H1 (cell line): Measurements from ENCODE around the gene DHH. TPM values are rescaled to one million over a fixed set of nuclear protein-coding genes. Genes with fewer than 3 reads are reported as not detected.

ENCODE experiments used
- CTCF ChIA-PET: fragments of 300-600 bp; sonication (Branson Sonifier 250); formaldehyde crosslinking; loops from one replicate; lab custom pipeline; 2021; ENCODE audit not compliant: partially characterized antibody; lab: Charles Lee
- POLR2A ChIA-PET: fragments of 300-600 bp; sonication (Branson Sonifier 250); formaldehyde crosslinking; loops from one replicate; lab custom pipeline; 2021; ENCODE audit warnings: inconsistent platforms; ENCODE audit not compliant: partially characterized antibody; lab: Charles Lee
- DNase-seq, 2 experiments: peaks; one replicate each; pipeline versions ENCODE4 v3.0.0 to v3.0.0-alpha.2; 2010 to 2022; ENCODE audit warnings: low spot score in 2 of 2, low read depth in 1 of 2, mixed read lengths in 1 of 2
- FAIRE-seq: peaks from 2 replicates; lab custom pipeline; 2011; peaks lifted over from hg19 to GRCh38; lab: Jason Lieb, UNC
- H2AFZ ChIP-seq: 2 replicates; pipeline ENCODE4 v1.8.1; 2012; ENCODE audit warnings: low read length, inconsistent platforms
- H2AK5ac ChIP-seq: 2 replicates; pipeline ENCODE4 v1.6.1; 2013; ENCODE audit warnings: low read depth, low read length
- H2BK120ac ChIP-seq: replicated peaks from 2 replicates; pipeline ENCODE3; 2013; ENCODE audit warnings: low read depth, low read length, inconsistent platforms
- H2BK12ac ChIP-seq: 2 replicates; pipeline ENCODE4 v1.6.1; 2013; ENCODE audit warnings: low read depth, low read length
- H2BK15ac ChIP-seq: 2 replicates; pipeline ENCODE4 v1.6.1; 2013; ENCODE audit warnings: low read length
- H2BK20ac ChIP-seq: 2 replicates; pipeline ENCODE4 v1.6.1; 2013; ENCODE audit warnings: low read length
- H2BK5ac ChIP-seq: 2 replicates; pipeline ENCODE4 v1.6.1; 2013; ENCODE audit warnings: low read depth, low read length
- H3K14ac ChIP-seq: 2 replicates; pipeline ENCODE4 v1.6.1; 2013; ENCODE audit warnings: inconsistent platforms; ENCODE audit not compliant: insufficient read length
- H3K18ac ChIP-seq: 2 replicates; pipeline ENCODE4 v1.6.1; 2013; ENCODE audit warnings: low read length; ENCODE audit errors: extremely low read depth
- H3K23ac ChIP-seq: 2 replicates; pipeline ENCODE4 v1.6.1; 2013; ENCODE audit warnings: inconsistent platforms; ENCODE audit not compliant: insufficient read length
- H3K23me2 ChIP-seq: 2 replicates; pipeline ENCODE4 v1.6.1; 2013; ENCODE audit warnings: low read depth, low read length
- H3K27ac ChIP-seq: 2 replicates; pipeline ENCODE4 v1.6.1; 2011; ENCODE audit warnings: low read depth, low read length, inconsistent platforms
- H3K27me3 ChIP-seq, 4 experiments: replicated peaks in 1 of 4; 1 replicate in 1 of 4; 2 replicates in 3 of 4; pipeline versions ENCODE4 v1.6.1 to v1.8.1; 2011 to 2013; ENCODE audit warnings: low read length in 3 of 4, mild to moderate bottlenecking in 3 of 4, inconsistent platforms in 2 of 4, mixed read lengths in 2 of 4, moderate library complexity in 1 of 4; ENCODE audit not compliant: control insufficient read depth in 3 of 4, insufficient read depth in 3 of 4; ENCODE audit errors: extremely low read depth in 1 of 4
- H3K36me3 ChIP-seq, 4 experiments: 2 replicates each; pipeline versions ENCODE4 v1.6.1 to v1.8.1; 2011 to 2013; ENCODE audit warnings: mild to moderate bottlenecking in 4 of 4, low read length in 3 of 4, moderate library complexity in 2 of 4, control low read depth in 1 of 4, inconsistent platforms in 1 of 4; ENCODE audit not compliant: insufficient read depth in 4 of 4, control insufficient read depth in 2 of 4
- H3K4ac ChIP-seq: replicated peaks from 2 replicates; pipeline ENCODE3; 2013; ENCODE audit warnings: low read length, low read depth, mixed read lengths, inconsistent platforms; ENCODE audit not compliant: insufficient read length
- H3K4me1 ChIP-seq, 4 experiments: replicated peaks in 1 of 4; 1 replicate in 1 of 4; 2 replicates in 3 of 4; pipeline versions ENCODE4 v1.6.1 to v1.8.1; 2011 to 2013; ENCODE audit warnings: low read length in 3 of 4, inconsistent platforms in 2 of 4, mixed read lengths in 1 of 4; ENCODE audit not compliant: insufficient read depth in 4 of 4, control insufficient read depth in 3 of 4
- H3K4me2 ChIP-seq, 2 experiments: 2 replicates each; pipeline versions ENCODE4 v1.6.1 to v1.8.1; 2011 to 2013; ENCODE audit warnings: low read depth in 2 of 2, low read length in 2 of 2, control low read depth in 1 of 2, inconsistent platforms in 1 of 2, mild to moderate bottlenecking in 1 of 2; ENCODE audit not compliant: insufficient read depth in 1 of 2
- H3K4me3 ChIP-seq, 4 experiments: fragments of 200-600, 300-600 bp in 1 of 4; sonication (generic), shearing (Covaris generic), sonication (Bioruptor Twin) in 1 of 4; 2 replicates each; pipeline versions ENCODE4 v1.5.1 to v1.8.1; 2011 to 2016; ENCODE audit warnings: low read length in 4 of 4, low read depth in 3 of 4, control low read depth in 2 of 4, inconsistent platforms in 2 of 4, mild to moderate bottlenecking in 2 of 4, mixed read lengths in 1 of 4, moderate library complexity in 1 of 4; ENCODE audit not compliant: insufficient read depth in 2 of 4; ENCODE audit errors: extremely low read depth in 1 of 4
- H3K56ac ChIP-seq: replicated peaks from 2 replicates; pipeline ENCODE3; 2013; ENCODE audit warnings: low read depth, mild to moderate bottlenecking, mixed read lengths, low read length, inconsistent platforms; ENCODE audit not compliant: insufficient read length
- H3K79me1 ChIP-seq: 2 replicates; pipeline ENCODE4 v1.6.1; 2013; ENCODE audit warnings: low read depth, low read length, control low read depth
- H3K79me2 ChIP-seq, 2 experiments: 2 replicates each; pipeline versions ENCODE4 v1.6.1 to v1.8.1; 2012 to 2013; ENCODE audit warnings: low read length in 2 of 2, mild to moderate bottlenecking in 2 of 2, inconsistent platforms in 1 of 2; ENCODE audit not compliant: insufficient read depth in 2 of 2, control insufficient read depth in 1 of 2
- H3K9ac ChIP-seq, 4 experiments: replicated peaks in 1 of 4; 1 replicate in 1 of 4; 2 replicates in 3 of 4; pipeline versions ENCODE4 v1.6.1 to v1.8.1; 2011 to 2013; ENCODE audit warnings: low read depth in 3 of 4, low read length in 3 of 4, control low read depth in 2 of 4, mild to moderate bottlenecking in 2 of 4, moderate library complexity in 2 of 4, inconsistent platforms in 1 of 4; ENCODE audit errors: extremely low read depth in 1 of 4
- H3K9me3 ChIP-seq, 2 experiments: 2 replicates each; pipeline versions ENCODE4 v1.6.1 to v1.8.1; 2012 to 2013; ENCODE audit warnings: mild to moderate bottlenecking in 2 of 2, moderate library complexity in 2 of 2, control low read depth in 1 of 2, inconsistent platforms in 1 of 2, low read depth in 1 of 2, low read length in 1 of 2, mixed read lengths in 1 of 2; ENCODE audit not compliant: insufficient read depth in 2 of 2
- H4K20me1 ChIP-seq, 2 experiments: replicated peaks in 1 of 2; 2 replicates each; pipeline versions ENCODE3 to v1.8.1; 2011 to 2013; ENCODE audit warnings: inconsistent platforms in 2 of 2, low read length in 2 of 2, mild to moderate bottlenecking in 1 of 2; ENCODE audit not compliant: insufficient read depth in 2 of 2, control insufficient read depth in 1 of 2
- H4K5ac ChIP-seq: 2 replicates; pipeline ENCODE4 v1.6.1; 2013; ENCODE audit warnings: low read length, low read depth, mixed read lengths, inconsistent platforms; ENCODE audit not compliant: insufficient read length
- H4K8ac ChIP-seq: 2 replicates; pipeline ENCODE4 v1.8.0; 2013; ENCODE audit warnings: mild to moderate bottlenecking, moderate library complexity, low read length, inconsistent platforms; ENCODE audit not compliant: insufficient read depth; ENCODE audit errors: extremely low read depth
- H4K91ac ChIP-seq: replicated peaks from 2 replicates; pipeline ENCODE3; 2013; ENCODE audit warnings: low read length, mixed read lengths, inconsistent platforms; ENCODE audit not compliant: insufficient read length
- BACH1 ChIP-seq: IDR thresholded peaks from 2 replicates; pipeline ENCODE4 v1.6.1; 2012; ENCODE audit warnings: low read length, improper control_type of control experiment
- CBX5 ChIP-seq: fragments of 300-800, 300-1000 bp; sonication (generic); IDR thresholded peaks from 2 replicates; pipeline ENCODE4 v1.7.1; 2016; ENCODE audit warnings: antibody characterized with exemption, low read length, low read depth
- CHD1 ChIP-seq: IDR thresholded peaks from 2 replicates; pipeline ENCODE4 v1.6.1; 2012; ENCODE audit warnings: low read depth, low read length, improper control_type of control experiment
- CTBP2 ChIP-seq: IDR thresholded peaks from 2 replicates; pipeline ENCODE4 v1.7.0; 2011; ENCODE audit warnings: borderline replicate concordance, mild to moderate bottlenecking, moderate library complexity, mixed read lengths, low read length; ENCODE audit not compliant: insufficient read depth, insufficient read length
- KDM5A ChIP-seq: fragments of 200-600 bp; IDR thresholded peaks from 2 replicates; pipeline ENCODE4 v1.7.1; 2012; ENCODE audit warnings: mild to moderate bottlenecking, low read length, inconsistent platforms, mixed read lengths
- SP4 ChIP-seq: IDR thresholded peaks from 2 replicates; pipeline ENCODE4 v1.6.1; 2012; ENCODE audit warnings: low read length, inconsistent platforms
- SUZ12 ChIP-seq: fragments of 200-600 bp; sonication (generic); IDR thresholded peaks from 2 replicates; pipeline ENCODE4 v1.6.1; 2012; ENCODE audit warnings: mild to moderate bottlenecking, inconsistent platforms, low read length, moderate library complexity, mixed read lengths
- TAF7 ChIP-seq: optimal IDR thresholded peaks from 2 replicates; pipeline ENCODE3; 2011; ENCODE audit warnings: low read depth, mild to moderate bottlenecking, inconsistent platforms, low read length, moderate library complexity, borderline replicate concordance
- TEAD4 ChIP-seq: IDR thresholded peaks from 2 replicates; pipeline ENCODE4 v1.6.1; 2012; ENCODE audit warnings: low read depth, low read length, inconsistent platforms, mixed read lengths
- USF2 ChIP-seq: IDR thresholded peaks from 2 replicates; pipeline ENCODE4 v1.6.1; 2011; ENCODE audit warnings: low read length, improper control_type of control experiment
- WGBS, 2 experiments: shearing (Covaris generic) in 1 of 2; methylation state at CpG; one replicate each; pipeline versions ENCODE4 v1.1.6 to v1.1.7; 2013 to 2015; ENCODE audit warnings: low lambda C conversion rate in 2 of 2, mixed read lengths in 2 of 2, inconsistent platforms in 1 of 2, low coverage in 1 of 2, missing lambda C conversion rate in 1 of 2; ENCODE audit not compliant: insufficient replicate concordance in 2 of 2, insufficient coverage in 1 of 2, insufficient read length in 1 of 2; ENCODE audit errors: extremely low coverage in 1 of 2, missing lambda C conversion rate in 1 of 2; 5-methylcytosine and 5-hydroxymethylcytosine counted together
- polyA plus RNA-seq, 7 experiments: library from polyadenylated mRNA; depleted of rRNA in 3 of 7; stranded (reverse) in 5 of 7; unstranded in 2 of 7; fragments of >200 nt in 5 of 7; fragments of 200-250 nt in 2 of 7; gene quantifications; 1 replicate in 5 of 7; 2 replicates in 1 of 7; 4 replicates in 1 of 7; pipeline versions ENCODE4 v1.2.1 to v1.2.3, GENCODE V29; 2011 to 2013; ENCODE audit warnings: missing spikeins in 2 of 7, mixed read lengths in 2 of 7
- total RNA-seq: library from RNA; stranded (reverse); fragmentation: NEBNext Ultra II Directional; extraction: Animal tissue kit (Norgen Biotek cat#: 25700); gene quantifications from 2 replicates; pipeline ENCODE4 v1.2.1, GENCODE V29; 2021

DHH gene
- total and polyA plus RNA-seq, 2 of the 8 experiments (the other 6 are each of a cell fraction or from before 2014, with no cell fraction given), result 0.03 to 0.11 TPM

- Histone ChIP-seq H3K4me3 (0 out of 8 replicates have a peak overlapping the region, but pooled peaks of 1 of the 4 experiments have one; percentile 3), H3K4me2 (no peak overlapping the region), H3K79me1 (no peaks in the 10 kb centered on the region), H2BK12ac (no peak overlapping the region), H4K5ac (no peak overlapping the region), H2BK120ac (no peak overlapping the region), H4K91ac (no peak overlapping the region), H3K36me3 (peaks cover 8 to 18% (median 11%) of the 10 kb centered on the region in 4 experiments), H3K18ac (no peak overlapping the region), H3K4me1 (peaks cover 0 to 4% (median 2%) of the 10 kb centered on the region in 4 experiments; a peak in 4 of 7 replicates), H2BK15ac (no peak overlapping the region), H2AFZ (no peak overlapping the region), H4K8ac (no peak overlapping the region), H3K27ac (no peak overlapping the region), H2AK5ac (no peak overlapping the region), H3K27me3 (no peaks in the 10 kb centered on the region), H3K23ac (no peak overlapping the region), H3K4ac (no peak overlapping the region), H2BK20ac (no peak overlapping the region), H3K56ac (no peak overlapping the region), H3K79me2 (peaks cover 0 to 21% of the 10 kb centered on the region in 2 experiments; a peak in 2 of 4 replicates), H2BK5ac (no peak overlapping the region), H3K9me3 (no peaks in the 10 kb centered on the region), H3K23me2 (peaks cover 8% of the 10 kb centered on the region), H4K20me1 (peaks cover 5 to 10% of the 10 kb centered on the region in 2 experiments), H3K14ac (no peak overlapping the region), H3K9ac (no peak overlapping the region)
- 91% methylated on average over 5 of the region's 5 CpGs; no CpG with 5 or more reads in 1 of the 2 experiments for WGBS, 2 experiments
- TF ChIP-seq USF2 (no peak), CHD1 (no peak), TAF7 (no peak), TEAD4 (no peak), SUZ12 (no peak), SP4 (no peak), CBX5 (no peak), CTBP2 (no peak), KDM5A (no peak), BACH1 (no peak)
- DNase-seq (no peak), FAIRE-seq (no peak)
- POLR2A ChIA-PET, result interaction anchor here (0.8 to 8.6 kb wide), 6 partner anchors 12 to 75 kb away, joined by 3 to 132 read pairs (median 18); partner anchors contain the start of genes KMT2D and TUBA1A
- CTCF ChIA-PET, result interaction anchor here (0.6 to 2.3 kb wide), 5 partner anchors 9 to 214 kb away, joined by 3 to 7 read pairs (median 3); no protein-coding TSS in a partner anchor
These were observed 38.4 kb upstream of the DHH start for GRCh38 chr12:49133014-49133413.
